Epithelial cell of proximal tubule (primary cell): ENCODE results near the gene LHFPL6. TPM values are rescaled to one million over a fixed set of nuclear protein-coding genes. Genes with fewer than 3 reads are reported as not detected.

ENCODE experiments used
- DNase-seq: peaks from one replicate; pipeline ENCODE4 v3.0.0-alpha.2; 2011; ENCODE audit warnings: low read depth
- H3K4me3 ChIP-seq: 2 replicates; pipeline ENCODE4 v1.5.1; 2011; ENCODE audit warnings: low read depth, mild to moderate bottlenecking, low read length
- CTCF ChIP-seq: conservative IDR thresholded peaks from 2 replicates; pipeline ENCODE4 v1.5.1; 2012; ENCODE audit warnings: low read depth, mild to moderate bottlenecking, low read length
- total RNA-seq: library from RNA; depleted of rRNA; stranded (reverse); fragments of >200 nt; gene quantifications from 2 replicates; pipeline ENCODE4 v1.2.3, GENCODE V29; 2015

Gene LHFPL6
- total RNA-seq, 1 donor from 2014 or later = 5.2 TPM

GRCh38 chr13:39499604-39500003 lies 103.4 kb downstream of the LHFPL6 start:
- no peak for DNase-seq
- no peak overlapping the region for H3K4me3 ChIP-seq
- TF ChIP-seq CTCF = no peak

GRCh38 chr13:39498471-39499114 lies 104.4 kb downstream of the LHFPL6 start:
- H3K4me3 ChIP-seq = no peak overlapping the region
- no peak for TF ChIP-seq CTCF
- no peak for DNase-seq

GRCh38 chr13:39496506-39496905 lies 106.5 kb downstream of the LHFPL6 start:
- no peak overlapping the region for H3K4me3 ChIP-seq
- no peak for DNase-seq
- TF ChIP-seq CTCF = no peak

- TF ChIP-seq CTCF = no peak
- no peak overlapping the region for H3K4me3 ChIP-seq
- no peak for DNase-seq
Measured at GRCh38 chr13:39494633-39495032, 108.4 kb downstream of the LHFPL6 start.

- TF ChIP-seq CTCF = no peak
- DNase-seq = no peak
- H3K4me3 ChIP-seq = no peak overlapping the region
Measured at GRCh38 chr13:39494006-39494405, 109.0 kb downstream of the LHFPL6 start.

- no peak for DNase-seq
- H3K4me3 ChIP-seq = no peak overlapping the region
- TF ChIP-seq CTCF = no peak
Measured at GRCh38 chr13:39490136-39490535, 112.9 kb downstream of the LHFPL6 start.

GRCh38 chr13:39486758-39487157 lies 116.2 kb downstream of the LHFPL6 start:
- no peak overlapping the region for H3K4me3 ChIP-seq
- TF ChIP-seq CTCF = no peak
- DNase-seq = no peak
